Smooth muscle cell (in vitro differentiated cells): ENCODE measurements around the gene OTULINL. TPM values are rescaled to one million over a fixed set of nuclear protein-coding genes. Genes with fewer than 3 reads are reported as not detected.

Source experiments
- DNase-seq: peaks from one replicate; lab custom pipeline; 2025; ENCODE audit not compliant: unreplicated experiment; lab: John Stamatoyannopoulos, UW
- H2AFZ ChIP-seq: fragments of 200-600 bp; sonication (generic); 2 replicates; pipeline ENCODE4 v1.6.0; 2016; ENCODE audit warnings: antibody characterized with exemption, low read depth, mild to moderate bottlenecking
- H3F3A ChIP-seq: fragments of 200-600 bp; sonication (generic); 2 replicates; pipeline ENCODE4 v1.6.0; 2017; ENCODE audit warnings: antibody characterized with exemption, low read depth
- H3K27ac ChIP-seq: fragments of 200-600 bp; sonication (generic); 2 replicates; pipeline ENCODE4 v1.5.1; 2016; ENCODE audit warnings: low read depth, mild to moderate bottlenecking
- H3K27me3 ChIP-seq: fragments of 200-600 bp; sonication (generic); 2 replicates; pipeline ENCODE4 v1.6.1; 2016; ENCODE audit warnings: low read depth, mild to moderate bottlenecking
- H3K36me3 ChIP-seq: fragments of 200-600 bp; sonication (generic); 2 replicates; pipeline ENCODE4 v1.5.1; 2016; ENCODE audit warnings: low read depth
- H3K4me1 ChIP-seq: fragments of 200-600 bp; sonication (generic); 2 replicates; pipeline ENCODE4 v1.5.1; 2016; ENCODE audit warnings: low read depth
- H3K4me2 ChIP-seq: fragments of 200-600 bp; sonication (generic); 2 replicates; pipeline ENCODE4 v1.6.0; 2016; ENCODE audit warnings: mild to moderate bottlenecking
- H3K4me3 ChIP-seq: fragments of 200-600 bp; sonication (generic); 2 replicates; pipeline ENCODE4 v1.5.1; 2016; ENCODE audit warnings: mild to moderate bottlenecking
- H3K79me2 ChIP-seq: fragments of 200-600 bp; sonication (generic); 2 replicates; pipeline ENCODE4 v1.6.0; 2016; ENCODE audit warnings: low read depth, mild to moderate bottlenecking
- H3K9ac ChIP-seq: fragments of 200-600 bp; sonication (generic); 2 replicates; pipeline ENCODE4 v1.6.0; 2016; ENCODE audit warnings: low read depth
- H3K9me3 ChIP-seq: fragments of 200-600 bp; sonication (generic); replicated peaks from 2 replicates; pipeline ENCODE4 v1.5.1; 2016; ENCODE audit warnings: low read depth
- H4K20me1 ChIP-seq: fragments of 200-600 bp; sonication (generic); 2 replicates; pipeline ENCODE4 v1.6.0; 2016; ENCODE audit warnings: low read depth
- WGBS: methylation state at CpG from one replicate; pipeline ENCODE4 v1.1.7; 2016; ENCODE audit warnings: low lambda C conversion rate; 5-methylcytosine and 5-hydroxymethylcytosine counted together
- polyA plus RNA-seq: library from polyadenylated mRNA; unstranded; fragments of >200 nt; fragmentation: Nextera tagmentation; extraction: Ambion mirVana; gene quantifications from 2 replicates; pipeline ENCODE4 v1.2.1, GENCODE V29; 2016
- total RNA-seq: library from RNA; depleted of rRNA; stranded (reverse); fragments of >200 nt; gene quantifications from 2 replicates; pipeline ENCODE4 v1.2.3, GENCODE V29; 2014
- TF ChIP-seq, protein P1 (sequence below): fragments of 200-600 bp; sonication (generic); IDR thresholded peaks from 2 replicates; pipeline ENCODE4 v1.5.1; 2017; ENCODE audit warnings: borderline replicate concordance, mild to moderate bottlenecking, antibody characterized with exemption; ENCODE audit not compliant: insufficient read depth, poor library complexity, severe bottlenecking

OTULINL gene
- total and polyA plus RNA-seq, 2 experiments from 2014 or later: 0.19 to 1.1 TPM

DNA sequence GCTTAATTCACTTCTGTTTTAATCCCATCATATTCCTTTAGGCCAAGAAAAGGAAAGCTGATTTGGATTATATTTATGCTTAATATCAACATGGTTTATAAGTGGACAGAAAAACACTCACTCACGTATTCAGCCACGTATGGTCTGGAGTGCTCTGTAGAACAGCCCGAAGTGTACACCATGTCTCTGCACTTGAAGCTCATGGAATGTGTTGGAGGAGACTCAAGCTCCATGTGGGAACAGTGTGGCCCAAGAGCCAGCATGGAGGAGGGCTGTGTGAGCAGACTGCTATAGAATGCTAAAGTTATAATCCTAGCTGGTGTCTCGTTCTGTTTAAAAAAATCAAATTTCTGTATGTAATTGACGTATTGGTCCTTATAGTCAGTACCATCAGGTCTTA is 32.9 kb downstream of the OTULINL start:
- no peaks in the 10 kb centered on the region for H3K9me3 ChIP-seq
- TF ChIP-seq, protein P1, sequence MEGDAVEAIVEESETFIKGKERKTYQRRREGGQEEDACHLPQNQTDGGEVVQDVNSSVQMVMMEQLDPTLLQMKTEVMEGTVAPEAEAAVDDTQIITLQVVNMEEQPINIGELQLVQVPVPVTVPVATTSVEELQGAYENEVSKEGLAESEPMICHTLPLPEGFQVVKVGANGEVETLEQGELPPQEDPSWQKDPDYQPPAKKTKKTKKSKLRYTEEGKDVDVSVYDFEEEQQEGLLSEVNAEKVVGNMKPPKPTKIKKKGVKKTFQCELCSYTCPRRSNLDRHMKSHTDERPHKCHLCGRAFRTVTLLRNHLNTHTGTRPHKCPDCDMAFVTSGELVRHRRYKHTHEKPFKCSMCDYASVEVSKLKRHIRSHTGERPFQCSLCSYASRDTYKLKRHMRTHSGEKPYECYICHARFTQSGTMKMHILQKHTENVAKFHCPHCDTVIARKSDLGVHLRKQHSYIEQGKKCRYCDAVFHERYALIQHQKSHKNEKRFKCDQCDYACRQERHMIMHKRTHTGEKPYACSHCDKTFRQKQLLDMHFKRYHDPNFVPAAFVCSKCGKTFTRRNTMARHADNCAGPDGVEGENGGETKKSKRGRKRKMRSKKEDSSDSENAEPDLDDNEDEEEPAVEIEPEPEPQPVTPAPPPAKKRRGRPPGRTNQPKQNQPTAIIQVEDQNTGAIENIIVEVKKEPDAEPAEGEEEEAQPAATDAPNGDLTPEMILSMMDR: no peak
- H3K9ac ChIP-seq: no peak overlapping the region
- no peak overlapping the region for H3K4me3 ChIP-seq
- no peaks in the 10 kb centered on the region for H3K79me2 ChIP-seq
- DNase-seq: no peak
- no peaks in the 10 kb centered on the region for H4K20me1 ChIP-seq
- H3K27me3 ChIP-seq: no peaks in the 10 kb centered on the region
- no peak overlapping the region for H2AFZ ChIP-seq
- 94% methylated on average over 5 of the region's 5 CpGs for WGBS
- H3K4me1 ChIP-seq: no peaks in the 10 kb centered on the region
- H3K27ac ChIP-seq: no peak overlapping the region
- no peak overlapping the region for H3K4me2 ChIP-seq
- no peaks in the 10 kb centered on the region for H3F3A ChIP-seq
- no peaks in the 10 kb centered on the region for H3K36me3 ChIP-seq

DNA sequence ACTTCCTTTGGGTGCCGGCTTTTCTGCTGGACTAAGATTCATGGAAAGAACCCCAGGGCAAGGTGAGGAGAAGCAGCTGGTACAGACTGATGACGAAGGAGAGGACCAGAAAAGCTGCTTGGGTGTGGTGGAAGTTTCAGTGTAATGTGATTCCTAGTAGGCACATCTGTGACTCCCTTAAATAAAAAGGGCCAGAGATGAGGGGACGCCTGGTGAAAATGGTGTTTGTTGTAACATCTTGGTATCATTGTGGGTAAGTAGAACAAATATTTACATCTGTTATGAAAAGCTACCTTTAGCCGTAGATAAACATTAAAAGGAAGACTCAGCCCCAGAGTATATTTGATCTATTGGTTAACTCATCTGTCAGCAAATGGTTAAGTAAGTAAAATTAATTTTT is 33.8 kb downstream of the OTULINL start:
- Histone ChIP-seq H2AFZ (no peak overlapping the region), H3K79me2 (no peaks in the 10 kb centered on the region), H3K9ac (no peak overlapping the region), H3K27ac (no peak overlapping the region), H4K20me1 (no peaks in the 10 kb centered on the region), H3K4me2 (no peak overlapping the region), H3K4me1 (no peaks in the 10 kb centered on the region), H3K27me3 (no peaks in the 10 kb centered on the region), H3K4me3 (no peak overlapping the region), H3K36me3 (no peaks in the 10 kb centered on the region), H3F3A (no peaks in the 10 kb centered on the region), H3K9me3 (no peaks in the 10 kb centered on the region)
- TF ChIP-seq, protein P1: no peak
- WGBS: 90% methylated on average over 4 of the region's 4 CpGs
- DNase-seq: no peak

DNA sequence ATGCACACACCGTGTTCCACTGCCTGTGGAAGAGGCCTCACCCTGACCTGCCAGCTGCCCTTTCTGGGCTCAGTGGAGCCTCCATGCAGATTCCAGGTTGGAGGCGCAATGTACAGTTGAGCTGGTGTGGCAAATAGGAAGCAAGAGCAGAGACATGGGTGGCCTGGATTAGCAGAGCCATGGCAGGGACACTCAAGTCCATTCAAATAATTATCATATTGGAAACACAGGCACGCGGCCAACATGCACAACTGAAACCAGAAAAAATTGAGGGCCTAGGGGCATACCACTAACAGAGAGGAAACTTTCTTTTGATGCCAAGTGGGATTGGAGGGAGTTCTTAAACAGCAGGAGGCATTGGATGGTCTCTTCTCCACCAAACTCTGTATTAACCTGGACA is 35.8 kb downstream of the OTULINL start:
- Histone ChIP-seq H3K9me3 (no peaks in the 10 kb centered on the region), H3K27ac (no peak overlapping the region), H3F3A (no peaks in the 10 kb centered on the region), H3K79me2 (no peaks in the 10 kb centered on the region), H3K27me3 (no peaks in the 10 kb centered on the region), H3K36me3 (no peaks in the 10 kb centered on the region), H4K20me1 (no peaks in the 10 kb centered on the region), H3K9ac (no peak overlapping the region), H2AFZ (no peak overlapping the region), H3K4me1 (no peaks in the 10 kb centered on the region), H3K4me3 (no peak overlapping the region), H3K4me2 (no peak overlapping the region)
- WGBS: 96% methylated on average over 4 of the region's 4 CpGs
- TF ChIP-seq, protein P1: no peak
- DNase-seq: no peak

DNA sequence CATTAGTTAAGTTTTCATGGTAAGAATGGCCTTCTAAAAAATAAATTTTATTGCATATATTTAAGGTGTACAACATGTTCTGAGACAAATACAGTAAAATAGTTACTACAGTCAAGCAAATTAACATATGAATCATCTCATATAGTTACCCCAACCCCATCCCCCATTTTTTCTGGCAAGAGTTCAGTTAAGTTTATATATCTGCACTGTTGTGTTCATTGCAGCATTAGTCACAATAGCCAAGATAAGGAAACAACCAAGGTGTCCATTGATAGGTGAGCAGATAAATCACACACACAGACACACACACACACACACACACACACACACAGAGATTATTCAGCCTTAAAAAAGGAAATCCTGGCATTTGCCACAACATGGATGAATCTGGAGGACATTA is 45.7 kb downstream of the OTULINL start:
- no peaks in the 10 kb centered on the region for H4K20me1 ChIP-seq
- H3K9me3 ChIP-seq: no peaks in the 10 kb centered on the region
- H3K27me3 ChIP-seq: no peaks in the 10 kb centered on the region
- TF ChIP-seq, protein P1: no peak
- no peaks in the 10 kb centered on the region for H3K36me3 ChIP-seq
- H3K79me2 ChIP-seq: no peaks in the 10 kb centered on the region
- H3K27ac ChIP-seq: no peak overlapping the region
- no peaks in the 10 kb centered on the region for H3K4me1 ChIP-seq
- H2AFZ ChIP-seq: no peak overlapping the region
- no peak overlapping the region for H3K4me2 ChIP-seq
- no peak overlapping the region for H3K9ac ChIP-seq
- H3K4me3 ChIP-seq: no peak overlapping the region
- no peaks in the 10 kb centered on the region for H3F3A ChIP-seq
- DNase-seq: no peak
